Nucleus accumbens (tissue), 56 donors: ENCODE results near the gene IGF2.

Experiments
- DNase-seq, 56 donors: peaks; one replicate each; lab custom pipeline; 2025; lab: John Stamatoyannopoulos, UW

The IGF2 gene

GRCh38 chr11:2139123-2139521 lies at the start of gene IGF2:
TSS of gene IGF2 (minus strand) at chr11:2139389. CDS start at chr11:2135523, 3,866 bp downstream.
- DNase-seq = no peak

GRCh38 chr11:2188745-2189144 lies 49.6 kb upstream of the IGF2 start:
- no peak for DNase-seq

GRCh38 chr11:2187280-2187707 lies 48.1 kb upstream of the IGF2 start:
- DNase-seq = no peak

- DNase-seq = no peak
Observed at GRCh38 chr11:2186669-2187279, 47.6 kb upstream of the IGF2 start.

- DNase-seq = peak in 1 of 56 donors; percentile 32
Observed at GRCh38 chr11:2185324-2186085, 46.3 kb upstream of the IGF2 start.

- no peak for DNase-seq
Observed at GRCh38 chr11:2182692-2183474, 43.7 kb upstream of the IGF2 start.

- no peak for DNase-seq
Observed at GRCh38 chr11:2182075-2182474, 42.9 kb upstream of the IGF2 start.

- no peak for DNase-seq
Observed at GRCh38 chr11:2180789-2181370, 41.7 kb upstream of the IGF2 start.

GRCh38 chr11:2180347-2180746 lies 41.2 kb upstream of the IGF2 start:
- DNase-seq = no peak

GRCh38 chr11:2179516-2179915 lies 40.3 kb upstream of the IGF2 start:
- DNase-seq = no peak

- peak in 17 of 56 donors; percentile 12 to 56 (median 34) for DNase-seq
Observed at GRCh38 chr11:2178906-2179494, 39.8 kb upstream of the IGF2 start.

GRCh38 chr11:2178055-2178773 lies 39.0 kb upstream of the IGF2 start:
- DNase-seq = peak in 1 of 56 donors; percentile 31

- DNase-seq = no peak
Observed at GRCh38 chr11:2177076-2177475, 37.9 kb upstream of the IGF2 start.

- DNase-seq = no peak
Observed at GRCh38 chr11:2176389-2176900, 37.3 kb upstream of the IGF2 start.

- peak in 1 of 56 donors; percentile 23 for DNase-seq
Observed at GRCh38 chr11:2175659-2176058, 36.5 kb upstream of the IGF2 start.

- DNase-seq = no peak
Observed at GRCh38 chr11:2174361-2174760, 35.2 kb upstream of the IGF2 start.

GRCh38 chr11:2173761-2174160 lies 34.6 kb upstream of the IGF2 start:
- DNase-seq = no peak

GRCh38 chr11:2173150-2173693 lies 34.0 kb upstream of the IGF2 start:
- DNase-seq = no peak

GRCh38 chr11:2172676-2173075 lies 33.5 kb upstream of the IGF2 start:
- DNase-seq = no peak
